UCSD-AML1 (cell line): ENCODE measurements around the gene REC114.
"Not testable (repeated sequence)": the region's sequence is repeated elsewhere in the genome, so short reads cannot be mapped to it uniquely, and the experiment has no call there.

Experiments
- DNase-seq: peaks from one replicate; lab custom pipeline; 2025; ENCODE audit not compliant: unreplicated experiment; lab: John Stamatoyannopoulos, UW

Gene REC114, protein sequence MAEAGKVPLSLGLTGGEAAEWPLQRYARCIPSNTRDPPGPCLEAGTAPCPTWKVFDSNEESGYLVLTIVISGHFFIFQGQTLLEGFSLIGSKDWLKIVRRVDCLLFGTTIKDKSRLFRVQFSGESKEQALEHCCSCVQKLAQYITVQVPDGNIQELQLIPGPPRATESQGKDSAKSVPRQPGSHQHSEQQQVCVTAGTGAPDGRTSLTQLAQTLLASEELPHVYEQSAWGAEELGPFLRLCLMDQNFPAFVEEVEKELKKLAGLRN

GRCh38 chr15:73442968-73443367, at the start of gene REC114:
Gene REC114, plus strand, starts transcription at chr15:73443164. Its CDS starts 22 bp downstream, at chr15:73443186.
- DNase-seq = no peak

- no peak for DNase-seq
Measured at GRCh38 chr15:73393336-73393735, 49.6 kb upstream of the REC114 start.

DNA sequence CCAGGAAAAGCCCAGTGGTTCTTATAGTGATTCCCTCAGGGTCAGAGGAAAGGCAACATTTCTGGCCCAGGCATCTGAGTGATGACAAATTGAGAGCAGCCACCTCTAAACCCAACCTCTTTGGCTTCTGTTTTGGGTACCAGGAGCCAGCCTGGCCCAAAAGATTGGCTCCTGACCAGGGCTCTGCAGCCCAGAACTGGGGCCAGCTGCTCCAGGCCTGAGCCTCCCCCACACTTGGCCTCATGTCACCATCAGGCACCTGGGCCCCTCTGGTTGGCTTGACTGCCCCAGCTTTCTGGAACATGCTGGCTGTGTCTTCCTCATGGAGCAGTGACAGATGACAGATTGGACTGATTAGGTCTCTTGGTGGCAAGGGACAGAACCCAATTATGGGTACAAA, 48.2 kb upstream of the REC114 start:
- no peak for DNase-seq

- no peak for DNase-seq
Measured at GRCh38 chr15:73395671-73396070, 47.3 kb upstream of the REC114 start.

DNA sequence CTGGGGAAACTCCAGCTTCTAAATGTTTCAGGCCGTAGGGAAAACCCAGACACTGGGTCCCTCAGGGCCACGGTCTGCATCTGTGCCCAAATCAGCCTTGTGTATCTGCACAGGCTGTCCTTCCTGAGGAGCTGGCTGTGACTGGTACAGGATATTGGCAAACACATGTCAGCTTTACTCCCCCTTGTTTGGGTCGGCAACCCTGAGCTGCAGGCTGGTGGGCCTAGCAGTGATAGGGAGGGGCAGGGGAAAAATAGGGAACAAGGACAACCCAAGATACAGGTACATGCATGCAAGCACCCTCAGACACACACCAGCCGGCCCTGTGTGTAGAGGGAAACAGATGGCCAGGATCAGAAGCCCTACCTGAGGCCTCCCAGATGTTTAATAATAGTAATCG, 45.5 kb upstream of the REC114 start:
- no peak for DNase-seq

- no peak for DNase-seq
Measured at GRCh38 chr15:73398861-73399260, 44.1 kb upstream of the REC114 start.

- not testable (repeated sequence) for DNase-seq
Measured at GRCh38 chr15:73400222-73400621, 42.7 kb upstream of the REC114 start.

- no peak for DNase-seq
Measured at GRCh38 chr15:73403171-73403570, 39.8 kb upstream of the REC114 start.

GRCh38 chr15:73414876-73415275, 28.1 kb upstream of the REC114 start:
- no peak for DNase-seq

DNA sequence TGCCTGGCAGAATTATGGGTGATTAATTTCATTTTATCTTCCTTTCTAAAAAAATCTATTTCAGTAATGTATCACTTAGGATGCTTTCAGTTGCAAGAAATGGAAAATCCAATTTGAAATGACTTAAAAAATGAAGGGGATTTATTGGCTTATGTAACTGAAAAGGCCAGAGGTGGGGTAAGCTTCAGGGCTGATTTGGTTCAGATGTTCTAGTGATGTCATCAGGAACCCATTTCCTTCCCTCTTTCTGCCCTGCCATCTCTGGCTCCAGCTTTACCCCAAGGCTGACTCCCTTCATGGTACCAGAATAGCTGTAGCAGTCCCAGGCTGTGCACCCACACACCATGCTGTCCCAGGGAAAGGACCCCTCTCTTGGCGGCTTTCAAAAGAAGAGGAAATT, 18.5 kb upstream of the REC114 start:
- no peak for DNase-seq

GRCh38 chr15:73425510-73425909, 17.5 kb upstream of the REC114 start:
- no peak for DNase-seq

- no peak for DNase-seq
Measured at GRCh38 chr15:73426323-73426994, 16.5 kb upstream of the REC114 start.

GRCh38 chr15:73431329-73431728, 11.6 kb upstream of the REC114 start:
- not testable (repeated sequence) for DNase-seq

DNA sequence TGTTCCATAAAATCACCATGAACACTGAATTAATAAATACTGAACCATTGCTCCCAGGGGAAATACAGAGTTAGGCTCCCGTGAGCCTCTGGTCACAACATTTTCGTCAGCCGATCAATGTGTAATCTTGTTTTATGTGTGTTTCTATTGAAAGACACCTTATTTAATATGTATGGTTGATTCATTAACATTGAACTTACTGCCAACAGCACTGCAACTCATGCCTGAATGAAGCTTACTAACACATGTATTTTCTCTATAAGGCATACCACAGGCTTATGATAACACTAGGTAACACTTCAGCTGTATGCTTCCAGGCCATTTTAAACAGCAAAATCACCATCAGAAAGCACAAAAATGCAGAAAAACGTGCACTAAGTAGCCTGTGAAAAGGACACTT, 9.1 kb upstream of the REC114 start:
- no peak for DNase-seq

- no peak for DNase-seq
Measured at GRCh38 chr15:73436613-73437012, 6.4 kb upstream of the REC114 start.

GRCh38 chr15:73437543-73438109, 5.3 kb upstream of the REC114 start:
- DNase-seq = no peak

- DNase-seq = no peak
Measured at GRCh38 chr15:73438651-73439050, 4.3 kb upstream of the REC114 start.

DNA sequence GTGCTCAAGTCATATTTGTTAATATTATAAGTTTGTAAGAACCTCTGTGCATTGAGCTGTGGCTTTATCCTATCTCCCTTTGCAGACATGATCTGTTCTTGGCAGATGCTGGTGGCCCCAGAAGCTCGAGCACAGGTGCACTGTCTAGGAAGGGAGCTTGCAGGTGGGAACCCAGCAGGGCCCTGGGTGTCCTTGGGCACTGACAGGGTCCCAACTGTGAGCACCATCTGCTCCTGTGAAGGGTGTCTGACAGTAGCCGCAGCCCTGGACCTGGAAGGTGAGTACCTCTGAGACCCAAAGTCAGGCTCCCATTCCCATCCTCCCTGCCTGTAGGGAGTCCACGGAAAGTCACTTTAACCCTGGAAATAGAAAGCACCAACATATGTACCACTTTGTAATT, 2.4 kb upstream of the REC114 start:
- no peak for DNase-seq

DNA sequence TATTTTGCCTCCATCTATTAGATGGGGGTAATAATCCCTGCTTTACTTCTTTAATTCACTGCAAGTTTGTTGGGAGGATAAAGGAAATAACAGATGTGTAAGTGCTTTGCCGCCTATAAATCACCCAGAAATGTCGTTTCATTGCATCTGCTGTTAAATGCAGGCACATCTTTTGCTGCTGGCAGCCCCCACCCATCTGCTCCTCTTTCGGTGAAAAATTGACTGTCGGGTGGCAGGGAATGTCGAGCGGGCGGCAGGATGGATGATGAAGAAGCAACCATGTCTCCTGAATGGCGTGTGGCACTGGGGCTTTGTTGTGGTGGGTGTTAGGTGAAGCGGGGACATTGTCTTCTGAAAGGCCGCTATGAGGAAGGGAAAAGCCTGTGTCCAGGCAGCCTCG, 543 bp upstream of the REC114 start:
- DNase-seq = no peak

- DNase-seq = not testable (repeated sequence)
Measured at GRCh38 chr15:73447471-73447870, 4.5 kb downstream of the REC114 start.

DNA sequence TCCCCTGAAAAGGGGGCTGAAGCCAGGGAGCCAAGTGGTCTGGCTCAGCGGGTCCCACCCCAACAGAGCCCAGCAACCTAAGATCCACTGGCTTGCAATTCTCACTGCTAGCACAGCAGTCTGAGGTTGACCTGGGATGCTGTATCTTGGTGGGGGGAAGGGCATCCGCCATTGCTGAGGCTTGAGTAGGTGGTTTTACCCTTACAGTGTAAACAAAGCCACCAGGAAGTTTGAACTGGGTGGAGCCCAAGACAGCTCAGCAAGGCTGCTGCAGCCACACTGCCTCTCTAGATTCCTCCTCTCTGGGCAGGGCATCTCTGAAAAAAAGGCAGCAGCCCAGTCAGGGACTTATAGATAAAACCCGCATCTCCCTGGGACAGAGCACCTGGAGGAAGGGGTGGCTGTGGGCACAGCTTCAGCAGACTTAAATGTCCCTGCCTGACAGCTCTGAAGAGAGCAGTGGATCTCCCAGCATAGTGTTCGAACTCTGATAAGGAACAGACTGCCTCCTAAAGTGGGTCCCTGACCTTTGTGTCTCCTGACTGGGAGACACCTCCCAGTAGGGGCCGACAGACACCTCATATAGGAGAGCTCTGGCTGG, 5.3 kb downstream of the REC114 start:
- not testable (repeated sequence) for DNase-seq

DNA sequence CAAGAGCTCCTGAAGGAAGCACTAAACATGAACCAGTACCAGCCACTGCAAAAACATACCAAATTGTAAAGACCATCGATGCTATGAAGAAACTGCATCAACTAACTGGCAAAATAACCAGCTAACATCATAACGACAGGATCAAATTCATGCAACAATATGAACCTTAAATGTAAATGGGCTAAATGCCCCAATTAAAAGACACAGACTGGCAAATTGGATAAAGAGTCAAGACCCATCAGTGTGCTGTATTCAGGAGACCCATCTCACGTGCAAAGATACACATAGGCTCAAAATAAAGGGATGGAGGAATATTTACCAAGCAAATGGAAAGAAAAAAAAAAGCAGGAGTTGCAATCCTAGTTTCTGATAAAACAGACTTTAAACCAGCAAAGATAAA, 7.0 kb downstream of the REC114 start:
- DNase-seq = not testable (repeated sequence)
